Measurements from ENCODE around the gene UVRAG.
"Not testable (repeated sequence)": the region's sequence is repeated elsewhere in the genome, so short reads cannot be mapped to it uniquely, and the experiment has no call there.

The UVRAG gene

GRCh38 chr11:75946531-75947530 lies 131.8 kb downstream of the UVRAG start:
- DNase-seq (ENCODE audit: low read depth in 1 of 2, low spot score in 1 of 2), result no peak

GRCh38 chr11:75949023-75949672 lies 134.1 kb downstream of the UVRAG start:
- DNase-seq (ENCODE audit: low read depth in 1 of 2, low spot score in 1 of 2), result no peak

DNA sequence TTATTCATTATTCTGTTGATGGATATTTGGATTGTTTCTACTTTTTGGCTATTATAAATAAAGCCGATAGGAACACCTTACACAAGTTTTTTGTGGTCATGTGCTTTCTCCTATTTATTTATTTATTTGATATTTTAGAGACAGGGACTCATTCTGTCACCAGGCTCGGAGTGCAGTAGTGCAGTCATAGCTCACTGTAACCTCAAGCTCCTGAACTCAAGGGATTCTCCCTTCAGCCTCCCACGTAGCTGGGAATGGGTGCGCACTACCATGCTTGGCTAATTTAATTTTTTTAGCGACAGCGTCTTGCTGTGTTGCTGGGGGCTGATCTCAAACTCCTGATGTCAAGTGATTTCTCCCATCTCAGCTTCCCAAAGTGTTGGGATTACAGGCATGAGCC lies 135.1 kb downstream of the UVRAG start:
- DNase-seq (ENCODE audit: low read depth in 1 of 2, low spot score in 1 of 2), result no peak

DNA sequence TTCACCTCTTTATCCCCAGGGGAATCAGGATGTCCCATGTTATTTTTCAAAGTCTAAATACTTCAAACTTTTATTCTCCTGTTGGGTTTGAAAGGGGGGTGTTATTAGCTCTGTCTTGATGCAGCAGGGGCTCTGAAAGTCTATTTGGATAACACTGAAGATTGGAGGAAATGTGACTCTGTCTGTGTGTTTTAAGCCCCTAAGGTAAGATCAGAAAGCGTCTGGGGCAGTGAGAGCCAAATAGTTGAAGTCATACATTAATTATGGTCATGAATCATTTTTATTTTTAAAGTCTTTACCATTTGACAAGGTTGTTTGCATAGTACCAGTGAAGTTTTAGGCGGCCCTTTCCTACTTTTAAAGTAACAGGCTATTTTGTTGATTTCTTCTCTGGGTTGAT lies 139.0 kb downstream of the UVRAG start:
- no peak for DNase-seq (ENCODE audit: low read depth in 1 of 2, low spot score in 1 of 2)

DNA sequence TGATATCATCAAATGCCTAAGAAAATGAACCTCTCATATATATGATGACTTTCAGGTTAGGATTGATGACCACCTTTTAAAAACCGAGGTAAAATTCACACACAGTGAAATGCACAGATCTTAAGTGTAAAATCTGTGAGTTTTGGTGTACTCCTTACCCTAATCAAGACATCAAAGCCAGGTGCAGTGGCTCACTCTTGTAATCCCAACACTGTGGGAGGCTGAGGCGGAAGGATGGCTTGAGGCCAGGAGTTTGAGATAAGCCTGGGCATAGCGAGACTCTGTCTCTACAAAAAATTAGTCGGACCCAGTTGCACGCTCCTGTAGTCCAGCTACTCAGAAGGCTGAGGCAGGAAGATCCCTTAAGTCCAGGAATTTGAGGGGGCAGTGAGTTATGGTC lies 140.4 kb downstream of the UVRAG start:
- DNase-seq (ENCODE audit: low read depth in 1 of 2, low spot score in 1 of 2), result no peak

GRCh38 chr11:75959540-75959939 lies 144.5 kb downstream of the UVRAG start:
- DNase-seq (ENCODE audit: low read depth in 1 of 2, low spot score in 1 of 2), result no peak

DNA sequence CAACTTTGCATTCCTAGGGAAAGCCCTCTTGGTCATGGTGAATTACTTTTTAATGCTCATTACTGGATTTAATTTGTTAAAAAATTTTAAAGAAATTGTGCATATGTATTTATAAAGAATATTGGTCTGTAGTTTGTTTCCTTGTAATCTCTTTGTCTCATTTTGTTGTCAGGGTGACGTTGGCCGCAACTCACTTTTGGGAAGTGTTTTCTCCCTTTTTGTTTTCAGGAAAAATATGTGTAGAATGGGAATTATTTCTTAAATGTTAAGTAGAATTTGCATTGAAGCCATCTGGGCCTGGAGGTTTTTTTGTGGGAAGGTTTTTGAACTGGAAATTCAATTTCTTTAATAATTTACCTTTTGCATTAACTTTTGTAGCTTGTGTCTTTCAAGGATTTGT lies 149.1 kb downstream of the UVRAG start:
- DNase-seq (ENCODE audit: low read depth in 1 of 2, low spot score in 1 of 2), result no peak

DNA sequence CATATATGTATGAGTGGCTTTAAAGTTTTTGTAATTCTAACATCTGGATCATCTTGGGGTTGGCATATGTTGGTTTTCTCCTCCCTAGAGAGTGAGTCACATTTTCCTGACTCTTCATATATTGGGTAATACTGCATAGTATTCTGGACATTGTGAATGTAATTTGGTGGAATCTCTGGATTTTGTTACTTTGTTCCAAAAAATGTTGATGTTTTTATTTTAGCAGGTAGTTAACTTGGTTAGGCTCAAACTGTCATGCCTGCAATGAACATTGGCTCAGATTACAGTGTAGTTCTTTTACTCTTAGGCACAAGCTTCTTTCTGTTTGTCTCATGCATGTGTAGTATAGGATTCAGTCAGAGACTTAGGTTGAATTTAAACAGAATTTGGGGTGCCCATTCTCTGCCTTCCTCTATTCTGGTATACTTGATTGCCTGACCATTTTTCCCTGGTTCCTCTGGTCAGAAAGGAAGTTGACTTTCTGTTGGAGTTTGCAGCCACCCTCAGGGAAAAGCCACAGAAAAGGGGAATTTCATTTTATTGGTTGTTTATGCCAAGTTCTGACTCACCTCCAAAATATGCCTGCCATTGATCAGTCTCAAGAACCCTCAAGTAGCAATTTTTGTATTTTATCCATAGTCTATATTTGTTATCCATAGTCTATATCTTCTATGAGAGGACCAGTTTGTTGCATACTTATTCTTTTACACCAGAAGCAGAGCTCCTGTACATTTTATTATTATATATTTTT lies 151.7 kb downstream of the UVRAG start:
- no peak for DNase-seq (ENCODE audit: low read depth in 1 of 2, low spot score in 1 of 2)

DNA sequence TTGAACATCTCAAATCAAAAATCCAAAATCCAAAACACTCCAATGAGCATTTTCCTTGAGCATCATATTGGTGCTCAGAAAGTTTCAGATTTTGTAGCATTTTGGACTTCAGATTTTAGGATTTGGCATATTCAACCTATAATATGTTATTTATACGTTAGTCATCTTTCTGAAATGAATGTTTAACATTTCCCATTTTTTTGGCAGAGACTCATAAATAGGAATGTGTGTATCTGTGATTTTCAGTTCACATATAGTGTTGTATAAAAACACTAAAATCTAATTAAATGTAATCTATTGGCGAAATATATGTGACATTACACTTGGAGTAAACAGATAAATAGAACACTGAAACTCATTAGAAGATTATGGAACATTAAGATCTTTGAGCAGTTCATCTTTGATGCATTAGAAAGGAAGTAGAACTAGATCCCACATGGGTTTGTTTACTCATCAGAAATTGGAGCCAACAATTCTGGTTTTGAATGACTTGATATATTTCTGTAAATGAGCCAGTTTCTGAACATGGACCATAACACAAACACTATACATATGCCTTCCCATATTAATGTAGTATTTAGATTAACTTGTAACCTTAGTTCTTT lies 153.1 kb downstream of the UVRAG start:
- DNase-seq (ENCODE audit: low read depth in 1 of 2, low spot score in 1 of 2), result no peak

- DNase-seq (ENCODE audit: low read depth in 1 of 2, low spot score in 1 of 2), result no peak
Observed at GRCh38 chr11:75969626-75970308, 154.8 kb downstream of the UVRAG start.

DNA sequence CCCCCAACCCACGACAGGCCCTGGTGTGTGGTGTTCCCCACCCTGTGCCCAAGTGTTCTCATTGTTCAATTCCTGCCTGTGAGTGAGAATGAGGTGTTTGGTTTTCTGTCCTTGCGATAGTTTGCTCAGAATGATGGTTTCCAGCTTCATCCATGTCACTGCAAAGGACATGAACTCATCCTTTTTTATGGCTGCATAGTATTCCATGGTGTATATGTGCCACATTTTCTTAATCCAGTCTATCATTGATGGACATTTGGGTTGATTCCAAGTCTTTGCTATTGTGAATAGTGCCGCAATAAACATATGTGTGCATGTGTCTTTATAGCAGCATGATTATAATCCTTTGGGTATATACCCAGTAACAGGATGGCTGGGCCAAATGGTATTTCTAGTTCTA lies 158.7 kb downstream of the UVRAG start:
- DNase-seq (ENCODE audit: low read depth in 1 of 2, low spot score in 1 of 2), result not testable (repeated sequence)

DNA sequence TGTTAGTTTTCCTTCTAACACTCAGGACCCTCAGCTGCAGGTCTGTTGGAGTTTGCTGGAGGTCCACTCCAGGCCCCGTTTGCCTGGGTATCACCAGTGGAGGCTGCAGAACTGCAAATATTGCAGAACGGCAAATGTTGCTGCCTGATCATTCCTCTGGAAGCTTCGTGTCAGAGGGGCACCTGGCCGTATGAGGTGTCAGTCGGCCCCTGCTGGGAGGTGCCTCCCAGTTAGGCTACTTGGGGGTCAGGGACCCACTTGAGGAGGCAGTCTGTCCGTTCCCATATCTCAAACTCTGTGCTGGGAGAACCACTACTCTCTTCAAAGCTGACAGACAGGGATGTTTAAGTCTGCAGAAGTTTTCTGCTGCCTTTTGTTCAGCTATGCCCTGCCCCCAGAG lies 164.1 kb downstream of the UVRAG start:
- DNase-seq (ENCODE audit: low read depth in 1 of 2, low spot score in 1 of 2), result not testable (repeated sequence)

DNA sequence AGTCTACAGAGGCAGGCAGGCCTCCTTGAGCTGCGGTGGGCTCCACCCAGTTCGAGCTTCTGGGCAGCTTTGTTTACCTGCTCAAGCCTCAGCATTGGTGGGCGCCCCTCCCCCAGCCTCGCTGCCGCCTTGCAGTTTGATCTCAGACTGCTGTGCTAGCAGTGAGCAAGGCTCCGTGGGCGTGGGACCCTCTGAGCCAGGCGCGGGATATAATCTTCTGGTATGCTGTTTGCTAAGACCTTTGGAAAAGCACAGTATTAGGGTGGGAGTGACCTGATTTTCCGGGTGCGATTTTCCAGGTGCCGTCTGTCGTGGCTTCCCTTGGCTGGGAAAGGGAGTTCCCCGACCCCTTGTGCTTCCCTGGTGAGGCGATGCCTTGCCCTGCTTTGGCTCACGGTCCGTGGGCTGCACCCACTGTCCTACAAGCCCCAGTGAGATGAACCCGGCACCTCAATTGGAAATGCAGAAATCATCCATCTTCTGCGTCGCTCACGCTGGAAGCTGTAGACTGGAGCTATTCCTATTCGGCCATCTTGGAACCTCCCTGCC lies 164.5 kb downstream of the UVRAG start:
- not testable (repeated sequence) for DNase-seq (ENCODE audit: low read depth in 1 of 2, low spot score in 1 of 2)

- DNase-seq (ENCODE audit: low read depth in 1 of 2, low spot score in 1 of 2), result no peak
Observed at GRCh38 chr11:75980031-75980430, 165.0 kb downstream of the UVRAG start.

- no peak for DNase-seq (ENCODE audit: low read depth in 1 of 2, low spot score in 1 of 2)
Observed at GRCh38 chr11:75981546-75981945, 166.5 kb downstream of the UVRAG start.

DNA sequence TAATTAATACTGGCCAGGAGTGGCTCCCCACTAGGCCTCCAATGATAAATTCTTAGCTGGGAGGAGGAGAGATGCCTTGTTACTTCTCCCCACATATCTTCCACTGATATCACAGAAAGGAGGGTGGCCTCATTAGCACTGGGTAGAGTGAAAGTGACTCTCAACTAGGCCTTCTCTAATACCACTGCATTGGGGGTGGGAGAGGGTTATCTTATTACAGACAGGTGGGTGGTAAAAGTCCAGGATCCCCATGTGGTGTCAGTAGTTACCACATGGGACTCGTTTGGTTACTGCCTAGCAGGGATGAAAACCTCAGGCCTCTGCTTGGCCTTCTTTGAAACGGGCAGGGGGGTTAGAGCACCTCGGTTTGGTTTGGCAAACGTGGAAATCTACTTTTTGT lies 167.3 kb downstream of the UVRAG start:
- no peak for DNase-seq (ENCODE audit: low read depth in 1 of 2, low spot score in 1 of 2)

- no peak for DNase-seq (ENCODE audit: low read depth in 1 of 2, low spot score in 1 of 2)
Observed at GRCh38 chr11:75986966-75987365, 172.0 kb downstream of the UVRAG start.

DNA sequence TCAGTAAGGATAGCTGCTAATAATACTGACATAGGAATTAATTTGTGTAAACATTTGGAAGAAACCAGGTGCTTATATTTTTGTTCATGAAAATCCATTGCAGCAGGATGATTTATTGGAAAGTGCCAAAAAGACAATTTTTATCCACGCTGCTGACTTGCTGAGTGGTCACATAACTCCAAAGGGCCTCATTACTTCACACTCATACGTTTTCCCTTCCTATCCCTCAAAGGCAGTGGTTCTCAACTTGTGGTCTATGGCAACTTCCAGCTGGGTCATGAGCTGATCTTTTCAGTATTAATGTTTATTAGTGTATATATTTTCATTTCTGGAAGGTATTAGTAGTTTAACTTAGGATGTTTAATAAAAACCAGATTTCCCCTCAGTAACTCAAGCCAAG lies 178.1 kb downstream of the UVRAG start:
- no peak for DNase-seq (ENCODE audit: low read depth in 1 of 2, low spot score in 1 of 2)

GRCh38 chr11:75994616-75995015 lies 179.6 kb downstream of the UVRAG start:
- DNase-seq (ENCODE audit: low read depth in 1 of 2, low spot score in 1 of 2), result no peak
